ENCODE results near the gene ZCCHC7.

- TF ChIP-seq CTCF (IDR thresholded peaks at IDR 0.05) (no peak), POLR2A (IDR thresholded peaks at IDR 0.05) (no peak)
Observed at GRCh38 chr9:37242089-37242488, 121.7 kb downstream of the ZCCHC7 start.

All from thyroid gland (tissue), 4 donors.